ENCODE measurements around the gene BAIAP2L1. TPM values are rescaled to one million over a fixed set of nuclear protein-coding genes. Genes with fewer than 3 reads are reported as not detected.

The BAIAP2L1 gene
- total and polyA plus RNA-seq, 2 experiments from 2014 or later: 24.1 to 38.3 TPM

- TF ChIP-seq ZNF462 (CRISPR knock-in tag; IDR thresholded peaks at IDR 0.05) (no peak), JUNB (IDR thresholded peaks at IDR 0.05; ENCODE audit: unreplicated experiment) (no peak), ZNF331 (CRISPR knock-in tag; IDR thresholded peaks at IDR 0.05; ENCODE audit: low read depth) (no peak)
Measured at GRCh38 chr7:98375664-98376063, 25.2 kb downstream of the BAIAP2L1 start (continued).

GRCh38 chr7:98374285-98374680, 26.6 kb downstream of the BAIAP2L1 start:
- Mint-ChIP-seq H3K27ac (no peak overlapping the region), H3K36me3 (ENCODE audit: low read depth) (peaks cover 7% of the 10 kb centered on the region; the same call in 1 of the 3 replicates), H3K4me1 (no peaks in the 10 kb centered on the region), H3K27me3 (ENCODE audit: insufficient read depth, low read depth, poor library complexity) (peaks cover 4% of the 10 kb centered on the region), H3K4me3 (no peak overlapping the region), H3K9me3 (no peaks in the 10 kb centered on the region; the same call in 2 of the 3 replicates)
- TF ChIP-seq CTCF (conservative IDR thresholded peaks at IDR 0.05; ENCODE audit: low read depth in 2 of 2) (no peak), EZH2 (IDR thresholded peaks at IDR 0.05; ENCODE audit: low read depth, unreplicated experiment) (no peak), ZNF114 (CRISPR knock-in tag; IDR thresholded peaks at IDR 0.05) (no peak)
- ATAC-seq (no peak), DNase-seq (ENCODE audit: low spot score) (no peak)
- Histone ChIP-seq H3K9me2 (ENCODE audit: insufficient read depth) (no peaks in the 10 kb centered on the region), H3K4me3 (no peak overlapping the region), H3K4me2 (no peak overlapping the region), H3K79me2 (replicated peaks; ENCODE audit: insufficient read depth) (peaks cover 87% of the 10 kb centered on the region), H3F3A (replicated peaks; ENCODE audit: low read depth) (no peaks in the 10 kb centered on the region), H4K20me1 (replicated peaks; ENCODE audit: insufficient read depth) (peaks cover 44% of the 10 kb centered on the region), H3K36me3 (ENCODE audit: insufficient read depth) (no peaks in the 10 kb centered on the region), H3K27me3 (ENCODE audit: insufficient read depth) (no peaks in the 10 kb centered on the region), H3K4me1 (ENCODE audit: insufficient read depth) (no peaks in the 10 kb centered on the region; the same call in 1 of the 2 replicates), H2AFZ (no peak overlapping the region), H3K27ac (ENCODE audit: low read depth) (no peak overlapping the region)

All from GM23338 (cell line).